HEK293 (cell line): ENCODE measurements around the gene FBXO21.

ENCODE experiments used
- CTCF ChIA-PET: fragments of 350-600 bp; formaldehyde crosslinking; extraction: SDS; loops from one replicate; lab custom pipeline; 2021; ENCODE audit warnings: antibody characterized with exemption; lab: Yijun Ruan, JAX
- POLR2A ChIA-PET: fragments of 300-600 bp; formaldehyde crosslinking; extraction: SDS; loops from one replicate; lab custom pipeline; 2020; ENCODE audit warnings: antibody characterized with exemption, inconsistent platforms; lab: Yijun Ruan, JAX
- H3K27ac ChIP-seq: fragments of 200-500 bp; sonication (Bioruptor generic); 2 replicates; pipeline ENCODE4 v1.5.1; 2014; ENCODE audit warnings: low read depth, low read length, control low read depth, inconsistent platforms; ENCODE audit errors: extremely low read depth
- H3K36me3 ChIP-seq, 2 experiments: fragments of 200-500 bp in 1 of 2; sonication (Bioruptor generic) in 1 of 2; 1 replicate in 1 of 2; 2 replicates in 1 of 2; pipeline ENCODE4 v1.5.1; 2014 to 2017; ENCODE audit warnings: inconsistent platforms in 2 of 2, low read length in 2 of 2; ENCODE audit not compliant: control insufficient read depth in 2 of 2, insufficient read depth in 1 of 2
- H3K4me1 ChIP-seq: fragments of 200-500 bp; sonication (Bioruptor generic); 2 replicates; pipeline ENCODE4 v1.5.1; 2014; ENCODE audit warnings: mild to moderate bottlenecking, low read length, inconsistent platforms; ENCODE audit not compliant: control insufficient read depth, insufficient read depth
- H3K4me3 ChIP-seq: 2 replicates; pipeline ENCODE4 v1.5.1; 2011; ENCODE audit warnings: low read depth, mild to moderate bottlenecking, control low read depth, low read length, moderate library complexity
- H3K9me3 ChIP-seq: fragments of 200-500 bp; sonication (Bioruptor generic); 2 replicates; pipeline ENCODE4 v1.5.1; 2014; ENCODE audit warnings: low read depth, low read length, inconsistent platforms; ENCODE audit not compliant: control insufficient read depth, insufficient read depth
- EGR2 ChIP-seq: fragments of 450-650 bp; formaldehyde crosslinking; IDR thresholded peaks from 2 replicates; pipeline ENCODE4 v1.5.1; 2016; ENCODE audit warnings: low read depth, missing biosample characterization, missing genetic modification characterization
- KLF7 ChIP-seq: fragments of 450-650 bp; formaldehyde crosslinking; IDR thresholded peaks from 2 replicates; pipeline ENCODE4 v1.5.1; 2016; ENCODE audit warnings: missing biosample characterization, missing genetic modification characterization, borderline replicate concordance
- ZBTB21 ChIP-seq: fragments of 450-650 bp; formaldehyde crosslinking; IDR thresholded peaks from 2 replicates; pipeline ENCODE4 v1.5.1; 2017; ENCODE audit warnings: missing biosample characterization, missing genetic modification characterization
- ZEB2 ChIP-seq: fragments of 450-650 bp; formaldehyde crosslinking; IDR thresholded peaks from 2 replicates; pipeline ENCODE4 v1.5.1; 2016; ENCODE audit warnings: missing biosample characterization, missing genetic modification characterization
- ZFP41 ChIP-seq: fragments of 450-650 bp; formaldehyde crosslinking; IDR thresholded peaks from 2 replicates; pipeline ENCODE4 v1.5.1; 2016; ENCODE audit warnings: missing biosample characterization, missing genetic modification characterization, borderline replicate concordance
- ZFP69B ChIP-seq: fragments of 450-650 bp; formaldehyde crosslinking; IDR thresholded peaks from 2 replicates; pipeline ENCODE4 v1.5.1; 2016; ENCODE audit warnings: missing biosample characterization, missing genetic modification characterization
- ZNF169 ChIP-seq: fragments of 450-650 bp; formaldehyde crosslinking; IDR thresholded peaks from 2 replicates; pipeline ENCODE4 v1.5.1; 2016; ENCODE audit warnings: missing biosample characterization, missing genetic modification characterization
- ZNF37A ChIP-seq: fragments of 450-650 bp; IDR thresholded peaks from 2 replicates; pipeline ENCODE4 v1.5.1; 2018; ENCODE audit warnings: missing biosample characterization, missing genetic modification characterization
- ZNF510 ChIP-seq: fragments of 450-650 bp; formaldehyde crosslinking; IDR thresholded peaks from 2 replicates; pipeline ENCODE4 v1.5.1; 2018; ENCODE audit warnings: mild to moderate bottlenecking, missing genetic modification characterization, missing biosample characterization; ENCODE audit not compliant: insufficient replicate concordance
- ZNF555 ChIP-seq: fragments of 450-650 bp; formaldehyde crosslinking; conservative IDR thresholded peaks from 2 replicates; pipeline ENCODE4 v1.5.1; 2017; ENCODE audit warnings: missing biosample characterization, mild to moderate bottlenecking, missing genetic modification characterization, inconsistent platforms
- ZNF600 ChIP-seq: fragments of 450-650 bp; formaldehyde crosslinking; IDR thresholded peaks from 2 replicates; pipeline ENCODE4 v1.5.1; 2016; ENCODE audit warnings: missing biosample characterization, missing genetic modification characterization
- ZNF654 ChIP-seq: fragments of 450-650 bp; formaldehyde crosslinking; IDR thresholded peaks from 2 replicates; pipeline ENCODE4 v1.5.1; 2016; ENCODE audit warnings: low read depth, missing biosample characterization, missing genetic modification characterization
- ZNF707 ChIP-seq: fragments of 450-650 bp; formaldehyde crosslinking; IDR thresholded peaks from 2 replicates; pipeline ENCODE4 v1.5.1; 2016; ENCODE audit warnings: missing biosample characterization, missing genetic modification characterization
- ZNF791 ChIP-seq: fragments of 450-650 bp; formaldehyde crosslinking; IDR thresholded peaks from 2 replicates; pipeline ENCODE4 v1.5.1; 2016; ENCODE audit warnings: missing biosample characterization, missing genetic modification characterization
- ZSCAN16 ChIP-seq: fragments of 450-650 bp; formaldehyde crosslinking; IDR thresholded peaks from 2 replicates; pipeline ENCODE4 v1.5.1; 2016; ENCODE audit warnings: missing biosample characterization, missing genetic modification characterization
- ZSCAN30 ChIP-seq: fragments of 450-650 bp; IDR thresholded peaks from 2 replicates; pipeline ENCODE4 v1.5.1; 2018; ENCODE audit warnings: missing biosample characterization, mild to moderate bottlenecking, missing genetic modification characterization, moderate library complexity
- TF ChIP-seq, protein P1 (sequence below): fragments of 450-650 bp; formaldehyde crosslinking; IDR thresholded peaks from 2 replicates; pipeline ENCODE4 v1.5.1; 2017; ENCODE audit warnings: missing biosample characterization, mild to moderate bottlenecking, missing genetic modification characterization, moderate library complexity
- TF ChIP-seq, protein P2 (sequence below): fragments of 450-650 bp; formaldehyde crosslinking; IDR thresholded peaks from 2 replicates; pipeline ENCODE4 v1.5.0; 2017; ENCODE audit warnings: missing biosample characterization, missing genetic modification characterization, borderline replicate concordance
- TF ChIP-seq, protein P3 (sequence below): fragments of 450-650 bp; formaldehyde crosslinking; IDR thresholded peaks from 2 replicates; pipeline ENCODE4 v1.5.1; 2016; ENCODE audit warnings: missing biosample characterization, missing genetic modification characterization

The FBXO21 gene

GRCh38 chr12:117119592-117120198, 70.6 kb downstream of the FBXO21 start (continued):
- peak; percentile 51; the same call in 1 of the 2 replicates for TF ChIP-seq ZSCAN30 (tag by site-specific recombination)
- TF ChIP-seq ZNF169: no peak
- no peak for TF ChIP-seq ZNF791
- peak; percentile 58; the same call in 1 of the 2 replicates for TF ChIP-seq ZNF600 (tag by site-specific recombination)
- TF ChIP-seq ZNF654 (tag by site-specific recombination): peak; percentile 67
- no peak for TF ChIP-seq ZSCAN16
- TF ChIP-seq ZNF37A: no peak

DNA sequence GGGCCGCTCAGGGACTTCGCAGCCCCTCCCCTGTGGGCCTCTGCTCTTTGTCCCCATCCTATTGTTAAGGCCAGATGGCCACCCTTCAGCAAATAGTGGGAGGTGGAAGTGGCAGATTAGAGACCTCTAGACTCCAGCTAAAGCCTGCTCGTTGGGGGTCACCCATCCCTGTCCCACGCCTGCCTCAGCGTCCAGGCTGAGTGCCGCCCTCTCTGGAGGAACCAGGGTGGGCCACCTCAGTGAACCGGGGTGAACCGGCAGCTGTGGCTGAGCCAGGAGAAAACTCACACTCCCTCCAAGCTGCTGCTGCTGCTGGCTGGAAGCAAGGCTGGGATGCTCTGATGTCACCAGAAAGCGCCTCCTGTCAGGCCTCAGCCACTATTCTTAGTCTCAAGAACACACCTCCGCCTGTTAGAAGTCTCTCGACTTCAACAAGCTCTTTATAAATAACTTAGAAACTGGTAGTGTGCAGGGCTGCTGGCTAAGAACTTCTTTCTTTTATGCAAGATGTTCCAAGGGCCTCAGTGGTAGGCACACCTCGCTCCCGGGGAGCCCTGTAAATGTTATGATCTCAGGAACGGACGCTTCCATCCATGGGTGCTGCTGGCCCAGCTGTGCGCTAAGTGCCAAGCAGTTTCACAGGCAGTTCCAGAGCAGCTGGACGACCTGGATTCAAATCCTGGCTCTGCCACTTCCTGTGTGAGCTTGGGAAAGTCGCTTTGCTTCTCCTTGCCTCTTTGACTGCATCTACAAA, 71.3 kb downstream of the FBXO21 start:
- TF ChIP-seq, protein P1, sequence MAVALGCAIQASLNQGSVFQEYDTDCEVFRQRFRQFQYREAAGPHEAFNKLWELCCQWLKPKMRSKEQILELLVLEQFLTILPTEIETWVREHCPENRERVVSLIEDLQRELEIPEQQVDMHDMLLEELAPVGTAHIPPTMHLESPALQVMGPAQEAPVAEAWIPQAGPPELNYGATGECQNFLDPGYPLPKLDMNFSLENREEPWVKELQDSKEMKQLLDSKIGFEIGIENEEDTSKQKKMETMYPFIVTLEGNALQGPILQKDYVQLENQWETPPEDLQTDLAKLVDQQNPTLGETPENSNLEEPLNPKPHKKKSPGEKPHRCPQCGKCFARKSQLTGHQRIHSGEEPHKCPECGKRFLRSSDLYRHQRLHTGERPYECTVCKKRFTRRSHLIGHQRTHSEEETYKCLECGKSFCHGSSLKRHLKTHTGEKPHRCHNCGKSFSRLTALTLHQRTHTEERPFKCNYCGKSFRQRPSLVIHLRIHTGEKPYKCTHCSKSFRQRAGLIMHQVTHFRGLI: peak; percentile 23; the same call in 1 of the 2 replicates
- TF ChIP-seq, protein P2, sequence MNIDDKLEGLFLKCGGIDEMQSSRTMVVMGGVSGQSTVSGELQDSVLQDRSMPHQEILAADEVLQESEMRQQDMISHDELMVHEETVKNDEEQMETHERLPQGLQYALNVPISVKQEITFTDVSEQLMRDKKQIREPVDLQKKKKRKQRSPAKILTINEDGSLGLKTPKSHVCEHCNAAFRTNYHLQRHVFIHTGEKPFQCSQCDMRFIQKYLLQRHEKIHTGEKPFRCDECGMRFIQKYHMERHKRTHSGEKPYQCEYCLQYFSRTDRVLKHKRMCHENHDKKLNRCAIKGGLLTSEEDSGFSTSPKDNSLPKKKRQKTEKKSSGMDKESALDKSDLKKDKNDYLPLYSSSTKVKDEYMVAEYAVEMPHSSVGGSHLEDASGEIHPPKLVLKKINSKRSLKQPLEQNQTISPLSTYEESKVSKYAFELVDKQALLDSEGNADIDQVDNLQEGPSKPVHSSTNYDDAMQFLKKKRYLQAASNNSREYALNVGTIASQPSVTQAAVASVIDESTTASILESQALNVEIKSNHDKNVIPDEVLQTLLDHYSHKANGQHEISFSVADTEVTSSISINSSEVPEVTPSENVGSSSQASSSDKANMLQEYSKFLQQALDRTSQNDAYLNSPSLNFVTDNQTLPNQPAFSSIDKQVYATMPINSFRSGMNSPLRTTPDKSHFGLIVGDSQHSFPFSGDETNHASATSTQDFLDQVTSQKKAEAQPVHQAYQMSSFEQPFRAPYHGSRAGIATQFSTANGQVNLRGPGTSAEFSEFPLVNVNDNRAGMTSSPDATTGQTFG: no peak
- TF ChIP-seq ZNF510 (tag by site-specific recombination) (no peak), ZNF555 (tag by site-specific recombination) (no peak)
- Histone ChIP-seq H3K27ac (no peak overlapping the region), H3K36me3 (no peaks in the 10 kb centered on the region), H3K9me3 (no peaks in the 10 kb centered on the region), H3K4me3 (no peak overlapping the region), H3K4me1 (no peaks in the 10 kb centered on the region)
- POLR2A ChIA-PET: no interaction called here
- CTCF ChIA-PET: interaction anchor here (0.6 to 4.2 kb wide), 24 partner anchors 10 to 426 kb away, joined by 3 to 106 read pairs (median 5); no protein-coding TSS in a partner anchor

- Histone ChIP-seq H3K4me3 (no peak overlapping the region), H3K36me3 (no peaks in the 10 kb centered on the region), H3K4me1 (no peaks in the 10 kb centered on the region), H3K27ac (no peak overlapping the region), H3K9me3 (no peaks in the 10 kb centered on the region)
- TF ChIP-seq KLF7 (tag by site-specific recombination): no peak
- TF ChIP-seq EGR2 (tag by site-specific recombination): no peak
- TF ChIP-seq, protein P3, sequence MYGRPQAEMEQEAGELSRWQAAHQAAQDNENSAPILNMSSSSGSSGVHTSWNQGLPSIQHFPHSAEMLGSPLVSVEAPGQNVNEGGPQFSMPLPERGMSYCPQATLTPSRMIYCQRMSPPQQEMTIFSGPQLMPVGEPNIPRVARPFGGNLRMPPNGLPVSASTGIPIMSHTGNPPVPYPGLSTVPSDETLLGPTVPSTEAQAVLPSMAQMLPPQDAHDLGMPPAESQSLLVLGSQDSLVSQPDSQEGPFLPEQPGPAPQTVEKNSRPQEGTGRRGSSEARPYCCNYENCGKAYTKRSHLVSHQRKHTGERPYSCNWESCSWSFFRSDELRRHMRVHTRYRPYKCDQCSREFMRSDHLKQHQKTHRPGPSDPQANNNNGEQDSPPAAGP (tag by site-specific recombination): no peak
- TF ChIP-seq ZFP69B (tag by site-specific recombination): no peak
- TF ChIP-seq ZEB2 (tag by site-specific recombination): no peak
- no peak for TF ChIP-seq ZBTB21
- no peak for TF ChIP-seq ZFP41 (tag by site-specific recombination)
- no peak for TF ChIP-seq ZNF707 (tag by site-specific recombination)
- TF ChIP-seq ZNF510 (tag by site-specific recombination): no peak
- ChIA-PET CTCF (interaction anchor here (0.6 to 1.0 kb wide), 3 partner anchors 30 to 724 kb away, joined by 3 read pairs; no protein-coding TSS in a partner anchor), POLR2A (no interaction called here)
These were observed 75.5 kb downstream of the FBXO21 start for GRCh38 chr12:117114784-117115183.
